Measurements from ENCODE around the gene TRPM3.

TRPM3 gene

GRCh38 chr9:70625078-70625477 lies 496.3 kb downstream of the TRPM3 start:
- TF ChIP-seq MYC (IDR thresholded peaks at IDR 0.05; ENCODE audit: low read depth, low read length) (no peak), CTCF (IDR thresholded peaks at IDR 0.05; ENCODE audit: low read depth, low read length) (no peak), POLR2A (IDR thresholded peaks at IDR 0.05; ENCODE audit: extremely low read depth, insufficient read length) (no peak)
- no peak overlapping the region for H3K4me3 ChIP-seq (ENCODE audit: low read depth, low read length)
- no peak for DNase-seq (ENCODE audit: low read depth)

DNA sequence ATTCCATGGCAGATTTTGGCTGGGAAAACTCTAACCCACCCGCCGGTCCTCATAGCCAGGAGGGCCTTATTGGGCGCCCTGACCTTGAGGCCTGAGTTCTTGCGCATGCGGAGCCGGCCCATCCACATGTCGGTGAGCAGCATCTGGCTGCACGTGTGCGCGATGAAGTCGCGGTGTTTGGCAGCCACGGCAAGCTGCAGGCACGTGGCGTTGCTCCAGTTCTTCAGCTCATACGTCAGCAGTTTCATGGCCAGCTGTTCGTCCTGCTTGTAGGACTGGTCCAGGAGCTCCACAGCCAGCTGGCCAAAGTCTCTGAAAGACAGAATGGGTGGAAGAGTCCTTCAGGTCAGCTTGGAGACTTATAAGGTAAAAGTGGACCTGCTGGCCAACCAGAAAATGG lies 502.6 kb downstream of the TRPM3 start:
- no peak for DNase-seq (ENCODE audit: low read depth)
- H3K4me3 ChIP-seq (ENCODE audit: low read depth, low read length) = no peak overlapping the region
- TF ChIP-seq, protein P1, sequence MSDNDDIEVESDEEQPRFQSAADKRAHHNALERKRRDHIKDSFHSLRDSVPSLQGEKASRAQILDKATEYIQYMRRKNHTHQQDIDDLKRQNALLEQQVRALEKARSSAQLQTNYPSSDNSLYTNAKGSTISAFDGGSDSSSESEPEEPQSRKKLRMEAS (IDR thresholded peaks at IDR 0.05; ENCODE audit: low read depth, low read length) = no peak
- no peak for TF ChIP-seq MYC (IDR thresholded peaks at IDR 0.05; ENCODE audit: low read depth, low read length)
- TF ChIP-seq CTCF (IDR thresholded peaks at IDR 0.05; ENCODE audit: low read depth, low read length) = no peak
- TF ChIP-seq POLR2A (IDR thresholded peaks at IDR 0.05; ENCODE audit: extremely low read depth, insufficient read length) = no peak

- H3K4me3 ChIP-seq (ENCODE audit: low read depth, low read length) = no peak overlapping the region
- no peak for DNase-seq (ENCODE audit: low read depth)
- no peak for TF ChIP-seq CTCF (IDR thresholded peaks at IDR 0.05; ENCODE audit: low read depth, low read length)
- TF ChIP-seq, protein P1 (IDR thresholded peaks at IDR 0.05; ENCODE audit: low read depth, low read length) = no peak
- no peak for TF ChIP-seq MYC (IDR thresholded peaks at IDR 0.05; ENCODE audit: low read depth, low read length)
- TF ChIP-seq POLR2A (IDR thresholded peaks at IDR 0.05; ENCODE audit: extremely low read depth, insufficient read length) = no peak
Measured at GRCh38 chr9:70617033-70617828, 504.2 kb downstream of the TRPM3 start.

- DNase-seq (ENCODE audit: low read depth) = no peak
- TF ChIP-seq POLR2A (IDR thresholded peaks at IDR 0.05; ENCODE audit: extremely low read depth, insufficient read length) = no peak
- TF ChIP-seq CTCF (IDR thresholded peaks at IDR 0.05; ENCODE audit: low read depth, low read length) = no peak
- TF ChIP-seq, protein P1 (IDR thresholded peaks at IDR 0.05; ENCODE audit: low read depth, low read length) = no peak
- no peak for TF ChIP-seq MYC (IDR thresholded peaks at IDR 0.05; ENCODE audit: low read depth, low read length)
- H3K4me3 ChIP-seq (ENCODE audit: low read depth, low read length) = no peak overlapping the region
Measured at GRCh38 chr9:70616228-70616990, 505.0 kb downstream of the TRPM3 start.

DNA sequence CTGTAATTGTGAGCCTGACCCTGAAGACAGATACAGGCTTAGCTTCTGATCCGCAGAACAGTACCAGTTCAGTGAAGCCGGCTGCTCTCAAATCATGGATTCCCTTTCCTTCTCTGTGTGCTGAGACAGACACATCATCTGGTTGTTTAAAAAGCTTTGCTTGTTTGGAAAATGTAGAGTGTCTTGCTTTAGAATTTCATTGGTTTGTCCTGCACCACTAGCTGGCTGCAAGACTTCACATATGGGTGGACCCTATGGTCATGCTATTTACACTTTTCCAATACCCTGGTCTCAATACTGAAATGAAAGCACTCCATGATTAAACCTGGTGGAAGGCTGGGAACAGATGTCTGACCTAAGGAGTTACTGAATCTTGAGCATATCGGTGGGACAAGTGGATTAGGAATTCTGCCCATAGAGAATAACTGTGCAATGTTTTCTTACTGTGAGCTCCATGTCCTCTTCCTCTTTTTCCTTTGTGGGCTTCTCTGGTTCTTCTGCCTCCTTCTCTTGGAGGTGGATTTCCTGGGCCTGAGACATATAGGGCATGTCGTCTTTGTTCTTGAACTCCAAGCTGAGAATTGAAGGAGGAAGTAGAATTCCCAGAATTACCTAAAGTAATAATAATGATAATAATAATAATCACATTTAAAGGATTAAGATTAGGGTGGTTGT lies 505.8 kb downstream of the TRPM3 start:
- DNase-seq (ENCODE audit: low read depth) = no peak
- TF ChIP-seq POLR2A (IDR thresholded peaks at IDR 0.05; ENCODE audit: extremely low read depth, insufficient read length) (no peak), MYC (IDR thresholded peaks at IDR 0.05; ENCODE audit: low read depth, low read length) (no peak), CTCF (IDR thresholded peaks at IDR 0.05; ENCODE audit: low read depth, low read length) (no peak)
- TF ChIP-seq, protein P1 (IDR thresholded peaks at IDR 0.05; ENCODE audit: low read depth, low read length) = no peak

More for the DNA sequence above, 505.8 kb downstream of the TRPM3 start:
- no peak overlapping the region for H3K4me3 ChIP-seq (ENCODE audit: low read depth, low read length)
